ENCODE results near the gene GATA5. TPM values are rescaled to one million over a fixed set of nuclear protein-coding genes. Genes with fewer than 3 reads are reported as not detected.

Gene GATA5
- total RNA-seq, 1 experiment from 2014 or later = not detected

- Histone ChIP-seq H3K27me3 (ENCODE audit: insufficient read depth, low read length) (no peaks in the 10 kb centered on the region), H3K79me2 (ENCODE audit: insufficient read depth, low read length) (no peaks in the 10 kb centered on the region), H3K4me2 (ENCODE audit: low read length) (no peak overlapping the region), H3K9ac (ENCODE audit: low read length) (no peak overlapping the region), H3K9me3 (ENCODE audit: control insufficient read depth in 1 of 2, insufficient read depth in 1 of 2, low read depth in 1 of 2, low read length in 2 of 2) (no peaks in the 10 kb centered on the region), H3K4me3 (replicated peaks in 1 of 2; ENCODE audit: low read depth in 1 of 2, low read length in 2 of 2) (no peak overlapping the region), H3K9me2 (ENCODE audit: insufficient read depth) (no peaks in the 10 kb centered on the region), H2AFZ (ENCODE audit: low read depth, low read length, poor library complexity, severe bottlenecking) (no peak overlapping the region), H4K20me1 (ENCODE audit: insufficient read depth) (no peaks in the 10 kb centered on the region), H3K36me3 (ENCODE audit: control insufficient read depth in 1 of 2, insufficient read depth in 2 of 2, low read length in 2 of 2) (no peaks in the 10 kb centered on the region), H3K4me1 (ENCODE audit: control insufficient read depth in 1 of 2, insufficient read depth in 2 of 2, low read length in 2 of 2) (no peaks in the 10 kb centered on the region), H3K27ac (ENCODE audit: low read depth, low read length) (no peak overlapping the region)
- POLR2A ChIA-PET = no interaction called here
- ATAC-seq = peak; percentile 59
- RAD21 ChIA-PET (ENCODE audit: low non-redundant PET in 1 of 2, low total read pairs in 2 of 2, uncharacterized antibody in 2 of 2, unreplicated experiment in 2 of 2) = no interaction called here
- TF ChIP-seq EZH2phosphoT487 (IDR thresholded peaks at IDR 0.05; ENCODE audit: borderline replicate concordance) (no peak), CTCF (IDR thresholded peaks at IDR 0.05 in 2 of 3, conservative IDR thresholded peaks at IDR 0.05 in 1 of 3; ENCODE audit: borderline replicate concordance in 1 of 3, insufficient read depth in 1 of 3, low read depth in 2 of 3, low read length in 2 of 3) (peak in 1 of 3 experiments; percentile 7; a peak in 1 of 6 replicates)
- intact Hi-C loops (cut with micrococcal nuclease) = no loop called here
- BruUV-seq (replicated peaks) = no TSS peak
- CTCF ChIA-PET = no interaction called here
- DNase-seq (ENCODE audit: low read depth, low spot score) = no peak
Measured at GRCh38 chr20:62437927-62438326, 37.9 kb downstream of the GATA5 start.

- no peak overlapping the region for H3K9ac ChIP-seq (ENCODE audit: low read length)
- no peak overlapping the region for H3K4me3 ChIP-seq (replicated peaks in 1 of 2; ENCODE audit: low read depth in 1 of 2, low read length in 2 of 2)
- intact Hi-C loops (cut with micrococcal nuclease) = no loop called here
- H3K4me2 ChIP-seq (ENCODE audit: low read length) = no peak overlapping the region
- RAD21 ChIA-PET (ENCODE audit: low non-redundant PET in 1 of 2, low total read pairs in 2 of 2, uncharacterized antibody in 2 of 2, unreplicated experiment in 2 of 2) = no interaction called here
- H3K4me1 ChIP-seq (ENCODE audit: control insufficient read depth in 1 of 2, insufficient read depth in 2 of 2, low read length in 2 of 2) = no peaks in the 10 kb centered on the region
- no peaks in the 10 kb centered on the region for H3K9me3 ChIP-seq (ENCODE audit: control insufficient read depth in 1 of 2, insufficient read depth in 1 of 2, low read depth in 1 of 2, low read length in 2 of 2)
- no peak overlapping the region for H3K27ac ChIP-seq (ENCODE audit: low read depth, low read length)
- POLR2A ChIA-PET = no interaction called here
- no peak for TF ChIP-seq RAD21 (IDR thresholded peaks at IDR 0.05; ENCODE audit: low read depth)
- no peak for TF ChIP-seq EZH2 (IDR thresholded peaks at IDR 0.05)
- TF ChIP-seq FOSL1 (IDR thresholded peaks at IDR 0.05; ENCODE audit: low read depth) = no peak
- no peak for TF ChIP-seq EZH2phosphoT487 (IDR thresholded peaks at IDR 0.05; ENCODE audit: borderline replicate concordance)
- TF ChIP-seq SIN3A (IDR thresholded peaks at IDR 0.05; ENCODE audit: low read depth) = no peak
- no peak for TF ChIP-seq CTCF (IDR thresholded peaks at IDR 0.05 in 2 of 3, conservative IDR thresholded peaks at IDR 0.05 in 1 of 3; ENCODE audit: borderline replicate concordance in 1 of 3, insufficient read depth in 1 of 3, low read depth in 2 of 3, low read length in 2 of 3)
- no peak for TF ChIP-seq ZBTB33 (IDR thresholded peaks at IDR 0.05; ENCODE audit: extremely low read depth, insufficient replicate concordance, low read length)
- no peak for TF ChIP-seq POLR2AphosphoS5 (IDR thresholded peaks at IDR 0.05; ENCODE audit: low read depth, low read length)
- TF ChIP-seq ZFX (IDR thresholded peaks at IDR 0.05) = no peak
- TF ChIP-seq TCF7L2 (IDR thresholded peaks at IDR 0.05; ENCODE audit: borderline replicate concordance, extremely low read depth, insufficient read depth, insufficient read length) = no peak
- TF ChIP-seq EGR1 (IDR thresholded peaks at IDR 0.05; ENCODE audit: low read depth) = no peak
- no peak for TF ChIP-seq YY1 (IDR thresholded peaks at IDR 0.05; ENCODE audit: extremely low read depth, insufficient replicate concordance, low read depth, low read length)
- no peak for TF ChIP-seq ELF1 (IDR thresholded peaks at IDR 0.05; ENCODE audit: borderline replicate concordance, low read depth)
- TF ChIP-seq JUND (IDR thresholded peaks at IDR 0.05) = no peak
- H2AFZ ChIP-seq (ENCODE audit: low read depth, low read length, poor library complexity, severe bottlenecking) = no peak overlapping the region
- H3K27me3 ChIP-seq (ENCODE audit: insufficient read depth, low read length) = no peaks in the 10 kb centered on the region
- H3K36me3 ChIP-seq (ENCODE audit: control insufficient read depth in 1 of 2, insufficient read depth in 2 of 2, low read length in 2 of 2) = no peaks in the 10 kb centered on the region
- ATAC-seq (no peak), DNase-seq (ENCODE audit: low read depth, low spot score) (no peak)
- BruUV-seq (replicated peaks) = no TSS peak
- H3K9me2 ChIP-seq (ENCODE audit: insufficient read depth) = no peaks in the 10 kb centered on the region
- H3K79me2 ChIP-seq (ENCODE audit: insufficient read depth, low read length) = no peaks in the 10 kb centered on the region
- CTCF ChIA-PET = no interaction called here
- no peaks in the 10 kb centered on the region for H4K20me1 ChIP-seq (ENCODE audit: insufficient read depth)
Measured at GRCh38 chr20:62437496-62437895, 38.3 kb downstream of the GATA5 start.
